ENCODE results near the gene OXER1. TPM values are rescaled to one million over a fixed set of nuclear protein-coding genes. Genes with fewer than 3 reads are reported as not detected.

OXER1 gene
- total and polyA plus RNA-seq, 5 donors from 2014 or later: 0.09 TPM; not detected in 4

DNA sequence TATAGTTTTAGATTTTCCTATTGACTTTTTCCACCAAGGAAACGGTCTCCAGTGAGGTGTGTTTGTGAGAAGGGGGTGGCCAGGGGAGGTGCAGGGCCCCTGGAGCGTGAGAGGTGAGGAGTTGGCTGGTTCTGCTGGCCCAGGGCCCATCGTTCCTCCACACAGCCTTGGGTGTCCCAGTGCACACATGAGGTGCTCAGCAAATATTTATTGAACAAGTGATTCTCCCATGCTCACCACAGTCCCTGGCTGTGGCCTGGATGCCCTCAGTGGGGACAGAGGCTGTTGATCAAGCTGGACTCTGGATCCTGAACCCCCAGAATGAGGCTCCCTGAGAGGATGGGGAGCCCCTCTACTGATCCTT is 23.5 kb upstream of the OXER1 start:
- peaks cover 9% of the 10 kb centered on the region for H3K27me3 ChIP-seq (ENCODE audit: control insufficient read depth, insufficient read depth, low read length)

DNA sequence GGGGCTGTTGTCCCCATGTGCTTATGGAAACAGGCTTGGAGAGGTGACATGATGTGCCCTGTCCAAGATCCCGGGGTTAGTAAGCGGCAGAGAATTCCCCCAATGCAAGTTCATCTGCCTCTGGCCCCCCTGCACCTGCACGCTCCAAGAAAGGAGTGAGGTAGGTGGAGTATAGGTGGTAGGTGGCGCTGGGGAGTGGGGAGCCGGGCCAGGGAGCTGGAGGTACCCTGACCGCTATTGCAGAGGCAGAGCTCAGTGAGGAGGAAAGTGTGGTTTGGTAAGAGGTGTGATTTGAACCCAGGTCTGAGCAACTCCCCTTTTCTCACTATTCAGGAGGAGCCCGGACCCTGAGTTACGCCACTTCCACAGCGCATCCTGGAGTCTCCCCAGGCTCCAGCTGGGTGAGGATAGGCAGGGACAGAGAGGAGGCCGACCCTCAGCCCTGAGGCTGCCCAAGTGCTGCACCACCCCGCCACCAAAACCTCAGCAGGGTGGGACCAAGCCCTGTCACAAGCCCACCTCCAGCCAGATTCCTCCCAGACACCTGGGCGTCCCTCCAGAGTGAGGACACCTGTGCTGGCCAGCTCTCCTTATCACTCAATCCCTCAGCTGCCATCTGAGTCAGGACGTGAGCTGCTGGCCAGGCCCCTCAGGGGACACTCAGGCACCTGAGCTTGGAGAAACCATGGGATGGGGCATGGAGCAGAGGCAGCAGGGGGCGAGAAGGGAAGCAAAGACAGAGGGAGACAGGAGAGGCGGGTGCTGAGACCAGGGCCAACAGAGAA is 22.8 kb upstream of the OXER1 start:
- ATAC-seq (ENCODE audit: low read depth in 2 of 2): no peak
- peaks cover 0 to 9% (median 3%) of the 10 kb centered on the region in 4 donors for H3K4me1 Mint-ChIP-seq
- no peak overlapping the region for H3K4me3 ChIP-seq (ENCODE audit: low read depth, low read length)
- H3K9me3 ChIP-seq (ENCODE audit: control insufficient read depth in 2 of 2, low read length in 2 of 2): no peaks in the 10 kb centered on the region
- no peaks in the 10 kb centered on the region for H3K4me1 ChIP-seq (ENCODE audit: control insufficient read depth, insufficient read depth, low read length, poor library complexity, severe bottlenecking)
- peaks cover 5% of the 10 kb centered on the region for H3K27me3 ChIP-seq (ENCODE audit: control insufficient read depth, insufficient read depth, low read length)
- peaks cover 15% of the 10 kb centered on the region for H3K36me3 Mint-ChIP-seq
- H3K4me3 Mint-ChIP-seq: peak overlapping the region in 1 of 4 donors; percentile 75
- H3K27me3 Mint-ChIP-seq: peaks cover 39% of the 10 kb centered on the region
- H3K9me3 Mint-ChIP-seq: peaks cover 0 to 4% (median 0%) of the 10 kb centered on the region in 7 donors
- no peak overlapping the region for H3K27ac Mint-ChIP-seq
- no peak for DNase-seq
- no peaks in the 10 kb centered on the region for H3K36me3 ChIP-seq (ENCODE audit: control insufficient read depth, insufficient read depth, low read length)
- H3K27ac ChIP-seq (ENCODE audit: insufficient read depth, low read length, poor library complexity, severe bottlenecking): no peak overlapping the region

More for the DNA sequence above, 23.5 kb upstream of the OXER1 start:
- no peak overlapping the region for H3K4me3 ChIP-seq (ENCODE audit: low read depth, low read length)
- Mint-ChIP-seq H3K27me3 (peaks cover 45% of the 10 kb centered on the region), H3K4me3 (no peak overlapping the region), H3K4me1 (peaks cover 0 to 14% (median 5%) of the 10 kb centered on the region in 4 donors), H3K27ac (no peak overlapping the region), H3K9me3 (peaks cover 0 to 2% (median 0%) of the 10 kb centered on the region in 7 donors), H3K36me3 (peaks cover 14% of the 10 kb centered on the region)
- DNase-seq (no peak), ATAC-seq (ENCODE audit: low read depth in 2 of 2) (no peak)
- H3K36me3 ChIP-seq (ENCODE audit: control insufficient read depth, insufficient read depth, low read length): no peaks in the 10 kb centered on the region
- no peak overlapping the region for H3K27ac ChIP-seq (ENCODE audit: insufficient read depth, low read length, poor library complexity, severe bottlenecking)
- H3K4me1 ChIP-seq (ENCODE audit: control insufficient read depth, insufficient read depth, low read length, poor library complexity, severe bottlenecking): peaks cover 5% of the 10 kb centered on the region
- H3K9me3 ChIP-seq (ENCODE audit: control insufficient read depth in 2 of 2, low read length in 2 of 2): no peaks in the 10 kb centered on the region

- ATAC-seq (ENCODE audit: low read depth in 2 of 2) (no peak), DNase-seq (no peak)
- Histone ChIP-seq H3K4me3 (ENCODE audit: low read depth, low read length) (no peak overlapping the region), H3K27ac (ENCODE audit: insufficient read depth, low read length, poor library complexity, severe bottlenecking) (no peak overlapping the region), H3K36me3 (ENCODE audit: control insufficient read depth, insufficient read depth, low read length) (no peaks in the 10 kb centered on the region), H3K4me1 (ENCODE audit: control insufficient read depth, insufficient read depth, low read length, poor library complexity, severe bottlenecking) (no peaks in the 10 kb centered on the region), H3K27me3 (ENCODE audit: control insufficient read depth, insufficient read depth, low read length) (no peaks in the 10 kb centered on the region), H3K9me3 (ENCODE audit: control insufficient read depth in 2 of 2, low read length in 2 of 2) (no peaks in the 10 kb centered on the region)
- Mint-ChIP-seq H3K4me3 (no peak overlapping the region), H3K36me3 (peaks cover 4% of the 10 kb centered on the region), H3K9me3 (peaks cover 0 to 2% (median 0%) of the 10 kb centered on the region in 7 donors), H3K4me1 (no peaks in the 10 kb centered on the region), H3K27ac (no peak overlapping the region), H3K27me3 (peaks cover 20% of the 10 kb centered on the region)
Observed at GRCh38 chr2:42784204-42784880, 20.4 kb upstream of the OXER1 start.

- Histone ChIP-seq H3K27ac (ENCODE audit: insufficient read depth, low read length, poor library complexity, severe bottlenecking) (no peak overlapping the region), H3K36me3 (ENCODE audit: control insufficient read depth, insufficient read depth, low read length) (no peaks in the 10 kb centered on the region), H3K9me3 (ENCODE audit: control insufficient read depth in 2 of 2, low read length in 2 of 2) (no peaks in the 10 kb centered on the region), H3K27me3 (ENCODE audit: control insufficient read depth, insufficient read depth, low read length) (no peaks in the 10 kb centered on the region), H3K4me1 (ENCODE audit: control insufficient read depth, insufficient read depth, low read length, poor library complexity, severe bottlenecking) (no peaks in the 10 kb centered on the region), H3K4me3 (ENCODE audit: low read depth, low read length) (no peak overlapping the region)
- no peak overlapping the region for H3K27ac Mint-ChIP-seq
- peaks cover 4% of the 10 kb centered on the region for H3K36me3 Mint-ChIP-seq
- no peak for DNase-seq
- H3K4me3 Mint-ChIP-seq: no peak overlapping the region
- no peaks in the 10 kb centered on the region for H3K4me1 Mint-ChIP-seq
- peaks cover 12% of the 10 kb centered on the region for H3K27me3 Mint-ChIP-seq
- H3K9me3 Mint-ChIP-seq: peaks cover 0 to 2% (median 0%) of the 10 kb centered on the region in 7 donors
- no peak for ATAC-seq (ENCODE audit: low read depth in 2 of 2)
Observed at GRCh38 chr2:42783511-42783910, 19.6 kb upstream of the OXER1 start.

DNA sequence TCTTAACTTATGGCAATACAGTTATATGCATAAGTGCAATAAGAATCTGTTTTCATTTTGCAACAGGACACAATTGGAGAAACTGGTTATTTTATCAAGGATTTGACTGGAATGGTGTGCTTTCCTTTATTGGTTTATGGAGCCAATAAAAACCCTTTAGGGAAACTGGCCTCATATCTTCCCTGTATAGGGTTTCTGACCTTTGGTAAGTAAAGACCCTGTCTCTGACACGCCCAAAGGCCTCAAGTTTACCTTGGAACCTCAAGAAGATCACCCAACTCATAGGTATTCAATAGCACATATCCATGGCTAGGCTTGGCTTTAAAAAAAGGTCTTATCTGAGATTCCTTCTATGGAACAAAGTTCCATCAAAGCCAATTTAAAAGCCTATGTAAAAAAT is 17.2 kb upstream of the OXER1 start:
- Histone ChIP-seq H3K36me3 (ENCODE audit: control insufficient read depth, insufficient read depth, low read length) (no peaks in the 10 kb centered on the region), H3K4me3 (ENCODE audit: low read depth, low read length) (no peak overlapping the region), H3K9me3 (ENCODE audit: control insufficient read depth in 2 of 2, low read length in 2 of 2) (no peaks in the 10 kb centered on the region), H3K27ac (ENCODE audit: insufficient read depth, low read length, poor library complexity, severe bottlenecking) (no peak overlapping the region), H3K4me1 (ENCODE audit: control insufficient read depth, insufficient read depth, low read length, poor library complexity, severe bottlenecking) (no peaks in the 10 kb centered on the region), H3K27me3 (ENCODE audit: control insufficient read depth, insufficient read depth, low read length) (no peaks in the 10 kb centered on the region)
- Mint-ChIP-seq H3K9me3 (peaks cover 0 to 5% (median 0%) of the 10 kb centered on the region in 7 donors), H3K27me3 (peaks cover 6% of the 10 kb centered on the region), H3K4me3 (no peak overlapping the region), H3K27ac (no peak overlapping the region), H3K36me3 (peaks cover 4% of the 10 kb centered on the region), H3K4me1 (peaks cover 0 to 9% (median 1%) of the 10 kb centered on the region in 4 donors)
- ATAC-seq (ENCODE audit: low read depth in 2 of 2) (no peak), DNase-seq (no peak)

GRCh38 chr2:42777883-42778805 is 14.2 kb upstream of the OXER1 start:
- H3K4me1 Mint-ChIP-seq: peaks cover 0 to 19% (median 7%) of the 10 kb centered on the region in 4 donors
- Histone ChIP-seq H3K27ac (ENCODE audit: insufficient read depth, low read length, poor library complexity, severe bottlenecking) (no peak overlapping the region), H3K4me3 (ENCODE audit: low read depth, low read length) (no peak overlapping the region), H3K4me1 (ENCODE audit: control insufficient read depth, insufficient read depth, low read length, poor library complexity, severe bottlenecking) (no peaks in the 10 kb centered on the region), H3K9me3 (ENCODE audit: control insufficient read depth in 2 of 2, low read length in 2 of 2) (no peaks in the 10 kb centered on the region), H3K27me3 (ENCODE audit: control insufficient read depth, insufficient read depth, low read length) (no peaks in the 10 kb centered on the region), H3K36me3 (ENCODE audit: control insufficient read depth, insufficient read depth, low read length) (no peaks in the 10 kb centered on the region)
- DNase-seq (no peak), ATAC-seq (ENCODE audit: low read depth in 2 of 2) (no peak)
- peak overlapping the region in 1 of 3 donors; percentile 29 for H3K27ac Mint-ChIP-seq
- H3K27me3 Mint-ChIP-seq: peaks cover 5% of the 10 kb centered on the region
- no peak overlapping the region for H3K4me3 Mint-ChIP-seq
- H3K9me3 Mint-ChIP-seq: peaks cover 0 to 5% (median 2%) of the 10 kb centered on the region in 7 donors
- H3K36me3 Mint-ChIP-seq: peaks cover 4% of the 10 kb centered on the region

DNA sequence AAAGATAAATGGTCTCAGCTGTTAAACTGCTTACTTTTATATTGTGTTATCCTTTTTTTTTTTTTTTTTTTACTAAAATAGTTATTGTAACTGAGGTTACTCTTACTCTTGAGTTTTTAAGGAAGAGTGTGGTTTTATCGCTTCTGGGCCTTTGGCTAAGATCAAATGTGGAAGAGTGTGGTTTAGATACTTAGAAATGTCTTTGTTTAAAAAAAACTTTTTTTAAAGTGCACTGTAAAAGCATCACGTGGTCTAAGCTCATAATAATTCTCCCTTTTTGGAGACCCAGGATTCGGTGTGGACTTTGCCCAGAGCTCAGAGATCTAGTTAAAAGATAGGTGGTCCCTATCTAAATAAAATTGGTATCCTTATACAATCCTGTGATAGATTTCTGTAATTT is 11.9 kb upstream of the OXER1 start:
- DNase-seq: no peak
- Histone ChIP-seq H3K36me3 (ENCODE audit: control insufficient read depth, insufficient read depth, low read length) (no peaks in the 10 kb centered on the region), H3K27ac (ENCODE audit: insufficient read depth, low read length, poor library complexity, severe bottlenecking) (no peak overlapping the region), H3K4me1 (ENCODE audit: control insufficient read depth, insufficient read depth, low read length, poor library complexity, severe bottlenecking) (no peaks in the 10 kb centered on the region), H3K27me3 (ENCODE audit: control insufficient read depth, insufficient read depth, low read length) (no peaks in the 10 kb centered on the region), H3K9me3 (ENCODE audit: control insufficient read depth in 2 of 2, low read length in 2 of 2) (no peaks in the 10 kb centered on the region), H3K4me3 (ENCODE audit: low read depth, low read length) (no peak overlapping the region)
- Mint-ChIP-seq H3K36me3 (no peaks in the 10 kb centered on the region), H3K4me3 (no peak overlapping the region), H3K27ac (no peak overlapping the region), H3K4me1 (peaks cover 0 to 19% (median 7%) of the 10 kb centered on the region in 4 donors), H3K27me3 (no peaks in the 10 kb centered on the region), H3K9me3 (peaks cover 0 to 4% (median 2%) of the 10 kb centered on the region in 7 donors)
- no peak for ATAC-seq (ENCODE audit: low read depth in 2 of 2)
